ENCODE data around the gene BEST2.
"Not testable (repeated sequence)": the region's sequence is repeated elsewhere in the genome, so short reads cannot be mapped to it uniquely, and the experiment has no call there.

BEST2 gene

GRCh38 chr19:12751635-12752034 is at the start of gene BEST2:
Gene BEST2, plus strand, starts transcription at chr19:12751791. Its CDS starts 802 bp downstream, at chr19:12752593.
- no peak within 1 kb of the TSS for H3K4me3 ChIP-seq (ENCODE audit: low read depth, low read length)
- TF ChIP-seq CTCF (IDR thresholded peaks at IDR 0.05; ENCODE audit: control insufficient read depth, extremely low read depth, insufficient read depth) = no peak
- DNase-seq (ENCODE audit: low read depth) = no peak

- no peak for TF ChIP-seq CTCF (IDR thresholded peaks at IDR 0.05; ENCODE audit: control insufficient read depth, extremely low read depth, insufficient read depth)
- H3K4me3 ChIP-seq (ENCODE audit: low read depth, low read length) = no peak overlapping the region
- DNase-seq (ENCODE audit: low read depth) = no peak
These were observed 48.5 kb upstream of the BEST2 start for GRCh38 chr19:12703046-12703445.

GRCh38 chr19:12705169-12705568 is 46.4 kb upstream of the BEST2 start:
- no peak for DNase-seq (ENCODE audit: low read depth)
- TF ChIP-seq CTCF (IDR thresholded peaks at IDR 0.05; ENCODE audit: control insufficient read depth, extremely low read depth, insufficient read depth) = no peak
- H3K4me3 ChIP-seq (ENCODE audit: low read depth, low read length) = no peak overlapping the region

- no peak for DNase-seq (ENCODE audit: low read depth)
- no peak overlapping the region for H3K4me3 ChIP-seq (ENCODE audit: low read depth, low read length)
- no peak for TF ChIP-seq CTCF (IDR thresholded peaks at IDR 0.05; ENCODE audit: control insufficient read depth, extremely low read depth, insufficient read depth)
These were observed 45.8 kb upstream of the BEST2 start for GRCh38 chr19:12705654-12706331.

GRCh38 chr19:12706332-12706718 is 45.3 kb upstream of the BEST2 start:
- TF ChIP-seq CTCF (IDR thresholded peaks at IDR 0.05; ENCODE audit: control insufficient read depth, extremely low read depth, insufficient read depth) = no peak

GRCh38 chr19:12708641-12709040 is 43.0 kb upstream of the BEST2 start:
- no peak for TF ChIP-seq CTCF (IDR thresholded peaks at IDR 0.05; ENCODE audit: control insufficient read depth, extremely low read depth, insufficient read depth)
- DNase-seq (ENCODE audit: low read depth) = no peak
- no peak overlapping the region for H3K4me3 ChIP-seq (ENCODE audit: low read depth, low read length)

More at GRCh38 chr19:12706332-12706718, 45.3 kb upstream of the BEST2 start:
- DNase-seq (ENCODE audit: low read depth) = no peak
- no peak overlapping the region for H3K4me3 ChIP-seq (ENCODE audit: low read depth, low read length)

GRCh38 chr19:12711187-12711586 is 40.4 kb upstream of the BEST2 start:
- no peak overlapping the region for H3K4me3 ChIP-seq (ENCODE audit: low read depth, low read length)
- DNase-seq (ENCODE audit: low read depth) = no peak
- TF ChIP-seq CTCF (IDR thresholded peaks at IDR 0.05; ENCODE audit: control insufficient read depth, extremely low read depth, insufficient read depth) = no peak

GRCh38 chr19:12712077-12712476 is 39.5 kb upstream of the BEST2 start:
- not testable (repeated sequence) for DNase-seq (ENCODE audit: low read depth); H3K4me3 ChIP-seq (ENCODE audit: low read depth, low read length)

- not testable (repeated sequence) for DNase-seq (ENCODE audit: low read depth); H3K4me3 ChIP-seq (ENCODE audit: low read depth, low read length)
These were observed 38.3 kb upstream of the BEST2 start for GRCh38 chr19:12713304-12713703.

Data from LNCaP clone FGC (cell line).